Activated CD8-positive, alpha-beta T cell treated with anti-CD3 and anti-CD28 coated beads, Interleukin-2, amount 10 ng/mL, durations not matched to agents 7 days and 5 days (primary cell): Measurements from ENCODE around the gene ARHGEF33. TPM values are rescaled to one million over a fixed set of nuclear protein-coding genes. Genes with fewer than 3 reads are reported as not detected.
"Not testable (repeated sequence)": the region's sequence is repeated elsewhere in the genome, so short reads cannot be mapped to it uniquely, and the experiment has no call there.

ENCODE experiments used
- ATAC-seq: fragments of 150-1000 bp; cut with Tn5 transposase; one replicate; pipeline ENCODE4 v1.10.0; 2021; ENCODE audit warnings: moderate library complexity
- CTCF ChIA-PET: fragments of 350-600 bp; sonication (Branson Sonifier 250); formaldehyde crosslinking; loops from one replicate; lab custom pipeline; 2021; ENCODE audit warnings: antibody characterized with exemption; lab: Charles Lee
- POLR2A ChIA-PET: fragments of 350-600 bp; sonication (Branson Sonifier 250); formaldehyde crosslinking; loops from one replicate; lab custom pipeline; 2021; ENCODE audit warnings: antibody characterized with exemption; lab: Charles Lee
- DNase-seq: peaks from one replicate; pipeline ENCODE4 v3.0.0-alpha.2; 2020
- H3K27ac Mint-ChIP-seq: one replicate; pipeline ENCODE4 v1.8.0; 2021; ENCODE audit warnings: mild to moderate bottlenecking, mixed read lengths
- H3K27me3 Mint-ChIP-seq: one replicate; pipeline ENCODE4 v1.8.0; 2021; ENCODE audit warnings: low read depth, mixed read lengths
- H3K36me3 Mint-ChIP-seq: one replicate; pipeline ENCODE4 v1.8.0; 2021; ENCODE audit warnings: low read depth, mixed read lengths
- H3K4me1 Mint-ChIP-seq: one replicate; pipeline ENCODE4 v1.8.0; 2021; ENCODE audit warnings: low read depth, mixed read lengths
- H3K4me3 Mint-ChIP-seq: one replicate; pipeline ENCODE4 v1.8.0; 2021; ENCODE audit warnings: mild to moderate bottlenecking, mixed read lengths
- H3K9me3 Mint-ChIP-seq: one replicate; pipeline ENCODE4 v1.8.0; 2022; ENCODE audit warnings: mixed read lengths; ENCODE audit not compliant: insufficient read depth
- total RNA-seq, 2 experiments: library from RNA; stranded (reverse); gene quantifications; one replicate each; pipeline ENCODE4 v1.2.3, GENCODE V29; 2021

ARHGEF33 gene
- total RNA-seq, 2 experiments from 2014 or later = 0.08 TPM; not detected in 1

- Mint-ChIP-seq H3K27me3 (peaks cover 2% of the 10 kb centered on the region), H3K4me3 (no peak overlapping the region), H3K27ac (no peak overlapping the region), H3K4me1 (peaks cover 4% of the 10 kb centered on the region), H3K36me3 (no peaks in the 10 kb centered on the region), H3K9me3 (no peaks in the 10 kb centered on the region)
- ChIA-PET POLR2A (no interaction called here), CTCF (interaction anchor here (0.9 kb wide), 1 partner anchor 10 kb away, joined by 3 read pairs; no protein-coding TSS in a partner anchor)
- ATAC-seq (no peak), DNase-seq (no peak)
Measured at GRCh38 chr2:38912619-38913018, 22.9 kb downstream of the ARHGEF33 start.

GRCh38 chr2:38922389-38922788 lies 32.7 kb downstream of the ARHGEF33 start:
- ChIA-PET CTCF (interaction anchor here (1.0 to 1.4 kb wide), 4 partner anchors 9 to 414 kb away, joined by 3 read pairs; no protein-coding TSS in a partner anchor), POLR2A (no interaction called here)
- no peak for DNase-seq
- Mint-ChIP-seq H3K4me3 (no peak overlapping the region), H3K27me3 (peaks cover 16% of the 10 kb centered on the region), H3K27ac (no peak overlapping the region), H3K9me3 (no peaks in the 10 kb centered on the region), H3K4me1 (no peaks in the 10 kb centered on the region), H3K36me3 (no peaks in the 10 kb centered on the region)
- ATAC-seq = no peak

- POLR2A ChIA-PET = no interaction called here
- Mint-ChIP-seq H3K4me1 (no peaks in the 10 kb centered on the region), H3K4me3 (no peak overlapping the region), H3K9me3 (no peaks in the 10 kb centered on the region), H3K27me3 (peaks cover 18% of the 10 kb centered on the region), H3K36me3 (no peaks in the 10 kb centered on the region), H3K27ac (no peak overlapping the region)
- no peak for ATAC-seq
- CTCF ChIA-PET = interaction anchor here (1.0 to 1.4 kb wide), 3 partner anchors 10 to 415 kb away, joined by 3 read pairs; no protein-coding TSS in a partner anchor
- DNase-seq = no peak
Measured at GRCh38 chr2:38922902-38923301, 33.2 kb downstream of the ARHGEF33 start.

- H3K27me3 Mint-ChIP-seq = peaks cover 20% of the 10 kb centered on the region
- H3K4me1 Mint-ChIP-seq = no peaks in the 10 kb centered on the region
- no peak overlapping the region for H3K27ac Mint-ChIP-seq
- no peaks in the 10 kb centered on the region for H3K9me3 Mint-ChIP-seq
- no peak for ATAC-seq
- POLR2A ChIA-PET = no interaction called here
- CTCF ChIA-PET = interaction anchor here (1.0 to 1.7 kb wide), 2 partner anchors 21 to 304 kb away, joined by 3 to 6 read pairs; no protein-coding TSS in a partner anchor
- H3K4me3 Mint-ChIP-seq = no peak overlapping the region
- no peaks in the 10 kb centered on the region for H3K36me3 Mint-ChIP-seq
- DNase-seq = no peak
Measured at GRCh38 chr2:38925982-38926381, 36.3 kb downstream of the ARHGEF33 start.

GRCh38 chr2:38930600-38930999 lies 40.9 kb downstream of the ARHGEF33 start:
- DNase-seq = no peak
- Mint-ChIP-seq H3K4me3 (no peak overlapping the region), H3K36me3 (no peaks in the 10 kb centered on the region), H3K27ac (no peak overlapping the region), H3K27me3 (peaks cover 11% of the 10 kb centered on the region), H3K9me3 (no peaks in the 10 kb centered on the region), H3K4me1 (no peaks in the 10 kb centered on the region)
- no peak for ATAC-seq
- CTCF ChIA-PET = no interaction called here
- POLR2A ChIA-PET = no interaction called here

GRCh38 chr2:38932586-38932985 lies 42.9 kb downstream of the ARHGEF33 start:
- ChIA-PET POLR2A (no interaction called here), CTCF (interaction anchor here (1.0 to 1.7 kb wide), 2 partner anchors 13 to 15 kb away, joined by 4 to 6 read pairs; no protein-coding TSS in a partner anchor)
- peaks cover 7% of the 10 kb centered on the region for H3K27me3 Mint-ChIP-seq
- no peak for DNase-seq
- no peak overlapping the region for H3K4me3 Mint-ChIP-seq
- no peaks in the 10 kb centered on the region for H3K36me3 Mint-ChIP-seq
- no peaks in the 10 kb centered on the region for H3K4me1 Mint-ChIP-seq
- H3K9me3 Mint-ChIP-seq = no peaks in the 10 kb centered on the region
- ATAC-seq = no peak
- H3K27ac Mint-ChIP-seq = no peak overlapping the region

GRCh38 chr2:38933653-38934052 lies 44.0 kb downstream of the ARHGEF33 start:
- no peak for ATAC-seq
- Mint-ChIP-seq H3K27ac (no peak overlapping the region), H3K9me3 (no peaks in the 10 kb centered on the region), H3K27me3 (peaks cover 5% of the 10 kb centered on the region), H3K4me1 (no peaks in the 10 kb centered on the region), H3K36me3 (no peaks in the 10 kb centered on the region), H3K4me3 (no peak overlapping the region)
- CTCF ChIA-PET = interaction anchor here (1.7 kb wide), 1 partner anchor 14 kb away, joined by 6 read pairs; no protein-coding TSS in a partner anchor
- POLR2A ChIA-PET = no interaction called here
- DNase-seq = no peak

GRCh38 chr2:38934742-38935141 lies 45.1 kb downstream of the ARHGEF33 start:
- no peaks in the 10 kb centered on the region for H3K36me3 Mint-ChIP-seq
- no peaks in the 10 kb centered on the region for H3K4me1 Mint-ChIP-seq
- ATAC-seq = no peak
- POLR2A ChIA-PET = no interaction called here
- no peaks in the 10 kb centered on the region for H3K9me3 Mint-ChIP-seq
- H3K4me3 Mint-ChIP-seq = no peak overlapping the region
- CTCF ChIA-PET = no interaction called here
- no peak for DNase-seq
- H3K27me3 Mint-ChIP-seq = peaks cover 5% of the 10 kb centered on the region
- no peak overlapping the region for H3K27ac Mint-ChIP-seq

- DNase-seq (no peak), ATAC-seq (no peak)
- Mint-ChIP-seq H3K4me3 (no peak overlapping the region), H3K9me3 (no peaks in the 10 kb centered on the region), H3K27ac (no peak overlapping the region), H3K36me3 (no peaks in the 10 kb centered on the region), H3K4me1 (no peaks in the 10 kb centered on the region), H3K27me3 (peaks cover 8% of the 10 kb centered on the region)
- CTCF ChIA-PET = interaction anchor here (0.7 kb wide), 1 partner anchor 12 kb away, joined by 5 read pairs; no protein-coding TSS in a partner anchor
- POLR2A ChIA-PET = interaction anchor here (0.6 kb wide), 1 partner anchor 244 kb away, joined by 3 read pairs; no protein-coding TSS in a partner anchor
Measured at GRCh38 chr2:38935568-38936172, 46.0 kb downstream of the ARHGEF33 start.

- H3K36me3 Mint-ChIP-seq, H3K4me3 Mint-ChIP-seq, H3K9me3 Mint-ChIP-seq, ATAC-seq, DNase-seq, H3K4me1 Mint-ChIP-seq, H3K27ac Mint-ChIP-seq: not testable (repeated sequence)
- peaks cover 10% of the 10 kb centered on the region for H3K27me3 Mint-ChIP-seq
- CTCF ChIA-PET = interaction anchor here (1.3 kb wide), 1 partner anchor 11 kb away, joined by 5 read pairs; no protein-coding TSS in a partner anchor
- POLR2A ChIA-PET = interaction anchor here (0.6 kb wide), 1 partner anchor 245 kb away, joined by 3 read pairs; no protein-coding TSS in a partner anchor
Measured at GRCh38 chr2:38936516-38936915, 46.8 kb downstream of the ARHGEF33 start.

GRCh38 chr2:38937548-38937947 lies 47.9 kb downstream of the ARHGEF33 start:
- ChIA-PET POLR2A (no interaction called here), CTCF (interaction anchor here (1.3 kb wide), 1 partner anchor 10 kb away, joined by 5 read pairs; no protein-coding TSS in a partner anchor)
- no peaks in the 10 kb centered on the region for H3K9me3 Mint-ChIP-seq
- H3K27ac Mint-ChIP-seq = no peak overlapping the region
- H3K36me3 Mint-ChIP-seq = no peaks in the 10 kb centered on the region
- no peaks in the 10 kb centered on the region for H3K4me1 Mint-ChIP-seq
- no peak overlapping the region for H3K4me3 Mint-ChIP-seq
- H3K27me3 Mint-ChIP-seq = peaks cover 10% of the 10 kb centered on the region
- ATAC-seq (no peak), DNase-seq (no peak)

GRCh38 chr2:38940746-38941145 lies 51.1 kb downstream of the ARHGEF33 start:
- DNase-seq = no peak
- ATAC-seq = no peak
- ChIA-PET POLR2A (interaction anchor here (0.6 kb wide), 1 partner anchor 198 kb away, joined by 3 read pairs; no protein-coding TSS in a partner anchor), CTCF (interaction anchor here (2.0 kb wide), 1 partner anchor 289 kb away, joined by 6 read pairs; no protein-coding TSS in a partner anchor)
- Mint-ChIP-seq H3K27ac (no peak overlapping the region), H3K4me3 (no peak overlapping the region), H3K4me1 (no peaks in the 10 kb centered on the region), H3K9me3 (no peaks in the 10 kb centered on the region), H3K27me3 (peaks cover 7% of the 10 kb centered on the region), H3K36me3 (no peaks in the 10 kb centered on the region)
